Measurements from ENCODE around the gene MED16. TPM values are rescaled to one million over a fixed set of nuclear protein-coding genes. Genes with fewer than 3 reads are reported as not detected.

MED16 gene
- total and polyA plus RNA-seq, 2 experiments from 2014 or later, result 26.6 to 66.5 TPM

DNA sequence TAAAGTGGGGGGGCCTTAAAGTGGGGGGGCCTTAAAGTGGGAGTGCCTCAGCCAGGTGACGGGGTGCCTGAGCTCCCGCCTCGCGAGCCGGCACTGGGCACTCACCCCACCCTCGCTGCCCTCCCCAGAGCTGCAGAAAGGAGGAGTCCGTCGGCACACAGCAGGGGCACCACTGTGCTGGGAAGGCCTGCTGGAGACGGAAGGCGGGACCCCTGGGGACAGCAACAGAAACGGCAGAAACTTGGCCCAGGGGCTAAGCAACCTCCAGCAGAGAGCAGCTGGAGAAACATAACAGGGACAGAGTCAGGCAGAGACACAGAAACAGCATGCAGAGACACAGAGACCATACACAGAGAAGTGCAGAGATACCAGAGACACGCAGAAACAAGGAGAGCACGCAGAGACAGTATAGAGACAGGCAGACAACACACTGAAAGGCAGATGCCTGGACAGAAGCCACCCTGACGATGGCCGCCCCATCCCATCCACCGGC is 25.6 kb downstream of the MED16 start:
- no peaks in the 10 kb centered on the region for H4K20me1 ChIP-seq (ENCODE audit: insufficient read depth)
- WGBS, 2 experiments (ENCODE audit: low coverage in 1 of 2, low lambda C conversion rate in 2 of 2, missing lambda C conversion rate in 2 of 2), result 77 to 78% methylated on average over 9 to 14 of the region's 16 CpGs
- in situ Hi-C loops (cut with MboI), result no loop called here
- H3K4me1 ChIP-seq (ENCODE audit: insufficient read depth), result peaks cover 14% of the 10 kb centered on the region
- peaks cover 6% of the 10 kb centered on the region; the same call in 1 of the 2 replicates for H3F3A ChIP-seq (ENCODE audit: insufficient read depth)
- H3K27ac ChIP-seq, result no peak overlapping the region
- no peak for TF ChIP-seq EZH2 (IDR thresholded peaks at IDR 0.05; ENCODE audit: insufficient read depth, poor library complexity, severe bottlenecking)
- no peak for TF ChIP-seq EZH2phosphoT487 (IDR thresholded peaks at IDR 0.05; ENCODE audit: insufficient read depth, low read depth)
- no peaks in the 10 kb centered on the region for H3K9me3 ChIP-seq (ENCODE audit: low read depth)
- H3K9me2 ChIP-seq (ENCODE audit: insufficient read depth), result no peaks in the 10 kb centered on the region
- H3K4me3 ChIP-seq, result no peak overlapping the region
- DNase-seq, result no peak
- H3K9ac ChIP-seq, result no peak overlapping the region
- H3K4me2 ChIP-seq (ENCODE audit: unreplicated experiment), result no peak overlapping the region
- H2AFZ ChIP-seq, result no peak overlapping the region
- H3K79me2 ChIP-seq (ENCODE audit: insufficient read depth), result no peaks in the 10 kb centered on the region
- H3K27me3 ChIP-seq (replicated peaks; ENCODE audit: insufficient read depth), result no peaks in the 10 kb centered on the region
- no peaks in the 10 kb centered on the region for H3K36me3 ChIP-seq (ENCODE audit: low read depth)

DNA sequence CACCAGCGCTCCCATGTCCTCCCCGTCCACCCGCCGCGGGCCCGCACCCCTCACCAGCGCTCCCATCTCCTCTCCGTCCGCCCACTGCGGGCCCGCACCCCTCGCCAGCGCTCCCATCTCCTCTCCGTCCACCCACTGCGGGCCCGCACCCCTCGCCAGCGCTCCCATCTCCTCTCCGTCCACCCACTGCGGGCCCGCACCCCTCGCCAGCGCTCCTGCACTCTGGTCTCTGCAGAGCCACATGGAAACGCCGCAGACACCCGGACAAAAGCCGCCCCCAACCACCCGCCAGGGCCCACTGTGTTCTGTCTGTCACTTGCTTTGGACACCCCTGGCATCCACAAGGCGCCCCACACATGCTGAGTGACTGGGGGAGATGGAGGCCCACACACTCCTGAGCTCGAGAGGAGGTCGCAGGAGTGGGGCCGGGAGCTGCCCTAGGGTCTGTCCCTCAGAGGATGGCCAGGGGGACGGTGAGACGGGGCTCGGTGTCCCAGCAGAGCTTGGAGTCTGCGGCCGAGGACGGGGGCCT is 26.2 kb downstream of the MED16 start:
- H3K79me2 ChIP-seq (ENCODE audit: insufficient read depth), result no peaks in the 10 kb centered on the region
- DNase-seq, result no peak
- no peak overlapping the region for H3K4me3 ChIP-seq
- no peak overlapping the region for H2AFZ ChIP-seq
- H3K27ac ChIP-seq, result no peak overlapping the region
- no peak overlapping the region for H3K9ac ChIP-seq
- in situ Hi-C loops (cut with MboI), result no loop called here
- peaks cover 14% of the 10 kb centered on the region for H3K4me1 ChIP-seq (ENCODE audit: insufficient read depth)
- no peaks in the 10 kb centered on the region for H3K9me3 ChIP-seq (ENCODE audit: low read depth)
- H3K27me3 ChIP-seq (replicated peaks; ENCODE audit: insufficient read depth), result no peaks in the 10 kb centered on the region
- 90 to 92% methylated on average over 16 to 38 of the region's 38 CpGs for WGBS, 2 experiments (ENCODE audit: low coverage in 1 of 2, low lambda C conversion rate in 2 of 2, missing lambda C conversion rate in 2 of 2)
- H3K4me2 ChIP-seq (ENCODE audit: unreplicated experiment), result no peak overlapping the region
- peaks cover 6% of the 10 kb centered on the region; the same call in 1 of the 2 replicates for H3F3A ChIP-seq (ENCODE audit: insufficient read depth)
- no peaks in the 10 kb centered on the region for H3K36me3 ChIP-seq (ENCODE audit: low read depth)
- TF ChIP-seq EZH2phosphoT487 (IDR thresholded peaks at IDR 0.05; ENCODE audit: insufficient read depth, low read depth) (no peak), EZH2 (IDR thresholded peaks at IDR 0.05; ENCODE audit: insufficient read depth, poor library complexity, severe bottlenecking) (no peak)
- H4K20me1 ChIP-seq (ENCODE audit: insufficient read depth), result no peaks in the 10 kb centered on the region
- H3K9me2 ChIP-seq (ENCODE audit: insufficient read depth), result no peaks in the 10 kb centered on the region

DNA sequence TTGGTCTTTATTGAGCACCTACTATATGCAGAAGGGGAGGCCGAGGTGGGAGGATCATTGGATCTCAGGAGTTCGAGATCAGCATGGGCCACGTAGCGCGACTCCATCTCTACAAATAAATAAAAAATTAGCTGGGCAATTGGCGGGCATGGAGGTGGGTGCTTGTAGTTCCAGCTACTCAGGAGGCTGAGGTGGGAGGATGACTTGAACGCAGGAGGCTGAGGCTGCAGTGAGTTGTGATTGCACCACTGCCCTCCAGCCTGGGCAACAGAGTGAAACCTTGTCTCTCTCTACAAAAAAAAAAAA is 29.7 kb downstream of the MED16 start:
- Histone ChIP-seq H3K4me1 (ENCODE audit: insufficient read depth) (peaks cover 6% of the 10 kb centered on the region), H3K9me3 (ENCODE audit: low read depth) (no peaks in the 10 kb centered on the region), H2AFZ (no peak overlapping the region), H3K9ac (no peak overlapping the region), H3K4me2 (ENCODE audit: unreplicated experiment) (no peak overlapping the region), H3F3A (ENCODE audit: insufficient read depth) (no peaks in the 10 kb centered on the region), H3K27ac (no peak overlapping the region), H3K79me2 (ENCODE audit: insufficient read depth) (no peaks in the 10 kb centered on the region), H3K36me3 (ENCODE audit: low read depth) (no peaks in the 10 kb centered on the region), H3K27me3 (replicated peaks; ENCODE audit: insufficient read depth) (no peaks in the 10 kb centered on the region), H4K20me1 (ENCODE audit: insufficient read depth) (no peaks in the 10 kb centered on the region), H3K4me3 (no peak overlapping the region), H3K9me2 (ENCODE audit: insufficient read depth) (no peaks in the 10 kb centered on the region)
- DNase-seq, result no peak
- no peak for TF ChIP-seq EZH2phosphoT487 (IDR thresholded peaks at IDR 0.05; ENCODE audit: insufficient read depth, low read depth)
- in situ Hi-C loops (cut with MboI), result no loop called here
- 94% methylated on average over 7 of the region's 7 CpGs for WGBS, 2 experiments (ENCODE audit: low coverage in 1 of 2, low lambda C conversion rate in 2 of 2, missing lambda C conversion rate in 2 of 2)

DNA sequence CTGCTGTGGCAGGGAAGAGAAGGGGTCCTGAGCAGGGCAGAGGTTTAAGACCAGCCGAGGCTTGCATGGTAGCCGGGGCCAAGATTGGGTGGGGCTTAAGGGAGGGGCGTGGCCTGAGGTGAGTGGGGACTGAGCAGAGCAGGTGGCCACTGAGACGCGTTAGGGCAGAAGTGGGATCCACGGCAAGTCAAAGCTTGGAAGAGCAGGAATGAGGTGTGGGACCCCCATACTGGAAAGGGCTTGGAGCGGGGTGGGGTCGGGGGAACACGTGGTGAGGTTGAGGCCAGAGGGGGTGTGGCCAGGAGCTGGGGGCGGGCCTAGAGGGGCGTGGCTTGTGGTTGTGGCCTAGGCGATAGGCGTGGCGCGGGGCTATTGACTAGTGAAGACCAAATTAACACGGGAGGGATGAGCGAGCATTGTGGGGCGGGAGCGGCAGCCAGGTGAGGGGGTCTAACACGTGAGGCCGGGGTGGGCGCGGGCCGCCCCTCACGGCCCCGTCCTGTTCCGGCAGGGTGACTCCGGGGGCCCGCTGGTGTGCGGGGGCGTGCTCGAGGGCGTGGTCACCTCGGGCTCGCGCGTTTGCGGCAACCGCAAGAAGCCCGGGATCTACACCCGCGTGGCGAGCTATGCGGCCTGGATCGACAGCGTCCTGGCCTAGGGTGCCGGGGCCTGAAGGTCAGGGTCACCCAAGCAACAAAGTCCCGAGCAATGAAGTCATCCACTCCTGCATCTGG is 30.2 kb downstream of the MED16 start:
- no peaks in the 10 kb centered on the region for H3K9me3 ChIP-seq (ENCODE audit: low read depth)
- no peak overlapping the region for H3K4me2 ChIP-seq (ENCODE audit: unreplicated experiment)
- H3K36me3 ChIP-seq (ENCODE audit: low read depth), result no peaks in the 10 kb centered on the region
- H3K9me2 ChIP-seq (ENCODE audit: insufficient read depth), result no peaks in the 10 kb centered on the region
- no peak overlapping the region for H2AFZ ChIP-seq
- H3K9ac ChIP-seq, result no peak overlapping the region
- H4K20me1 ChIP-seq (ENCODE audit: insufficient read depth), result no peaks in the 10 kb centered on the region
- 66 to 79% methylated on average over 21 to 47 of the region's 48 CpGs for WGBS, 2 experiments (ENCODE audit: low coverage in 1 of 2, low lambda C conversion rate in 2 of 2, missing lambda C conversion rate in 2 of 2)
- DNase-seq, result peak; percentile 58
- no peak overlapping the region for H3K4me3 ChIP-seq
- no peak overlapping the region for H3K27ac ChIP-seq
- peaks cover 6% of the 10 kb centered on the region for H3K4me1 ChIP-seq (ENCODE audit: insufficient read depth)
- H3K79me2 ChIP-seq (ENCODE audit: insufficient read depth), result no peaks in the 10 kb centered on the region
- in situ Hi-C loops (cut with MboI), result no loop called here
- TF ChIP-seq EZH2 (IDR thresholded peaks at IDR 0.05; ENCODE audit: insufficient read depth, poor library complexity, severe bottlenecking) (no peak), EZH2phosphoT487 (IDR thresholded peaks at IDR 0.05; ENCODE audit: insufficient read depth, low read depth) (no peak)
- H3K27me3 ChIP-seq (replicated peaks; ENCODE audit: insufficient read depth), result no peaks in the 10 kb centered on the region
- H3F3A ChIP-seq (ENCODE audit: insufficient read depth), result no peaks in the 10 kb centered on the region
